ENCODE results near the gene DNAJB5. TPM values are rescaled to one million over a fixed set of nuclear protein-coding genes. Genes with fewer than 3 reads are reported as not detected.
"Not testable (repeated sequence)": the region's sequence is repeated elsewhere in the genome, so short reads cannot be mapped to it uniquely, and the experiment has no call there.

DNAJB5 gene
- polyA plus RNA-seq (ENCODE audit: insufficient read length in 4 of 4) = 10 to 100 TPM; 10.3 to 11.4 (median 10.9) TPM

DNA sequence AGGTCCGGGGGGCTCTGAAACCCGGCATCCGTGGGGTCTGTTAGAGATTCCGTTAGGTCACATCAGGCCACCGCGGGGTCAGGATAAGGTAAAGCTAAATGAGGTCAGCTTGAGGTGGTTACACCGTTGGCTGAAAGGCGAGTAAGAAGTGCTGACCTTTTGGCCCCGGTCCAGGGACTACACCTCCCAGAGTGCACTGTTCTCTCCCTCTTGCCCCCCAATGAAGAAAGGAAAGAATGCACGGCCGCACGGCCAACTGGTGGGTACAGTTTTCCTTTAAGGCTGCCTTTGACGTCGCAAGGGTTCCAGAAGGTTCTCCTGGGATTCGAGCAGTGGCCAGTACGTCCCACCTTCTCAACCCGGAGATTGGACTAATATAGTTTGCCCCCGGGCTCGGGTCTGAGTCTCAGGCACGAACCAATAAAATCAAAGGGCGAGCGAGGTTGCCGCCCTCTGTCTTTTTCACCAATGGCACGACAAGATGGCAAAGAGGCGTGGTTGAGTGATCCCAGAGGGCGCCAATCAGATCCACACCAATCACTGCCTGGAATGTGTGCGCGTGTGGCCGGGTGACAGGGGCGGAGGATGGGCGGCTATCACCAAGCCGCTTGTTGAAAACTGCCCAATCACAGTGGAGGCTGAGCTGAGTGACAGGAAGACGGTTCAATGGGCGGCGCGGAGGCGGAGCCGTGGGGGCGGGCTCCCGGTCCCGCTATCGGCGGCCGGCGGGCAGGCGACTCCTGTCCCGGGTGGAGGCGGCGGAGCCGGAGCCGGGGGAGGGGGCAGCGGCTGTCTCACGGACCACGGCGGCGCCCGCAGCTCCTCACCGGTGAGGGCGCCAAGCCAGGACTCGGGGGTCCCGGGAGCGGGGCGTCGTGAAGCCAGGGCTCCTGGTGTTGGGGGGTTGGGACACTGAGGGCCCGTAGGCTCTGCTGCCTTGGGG lies at the start of gene DNAJB5:
TSS of gene DNAJB5 (plus strand) at position 743 of the 943 bp plus-strand sequence. CDS start 886 bp downstream, outside the sequence.
- DNase-seq (ENCODE audit: low read depth in 4 of 4, low spot score in 3 of 4) = peak; percentile 95 to 99 (median 98)

DNA sequence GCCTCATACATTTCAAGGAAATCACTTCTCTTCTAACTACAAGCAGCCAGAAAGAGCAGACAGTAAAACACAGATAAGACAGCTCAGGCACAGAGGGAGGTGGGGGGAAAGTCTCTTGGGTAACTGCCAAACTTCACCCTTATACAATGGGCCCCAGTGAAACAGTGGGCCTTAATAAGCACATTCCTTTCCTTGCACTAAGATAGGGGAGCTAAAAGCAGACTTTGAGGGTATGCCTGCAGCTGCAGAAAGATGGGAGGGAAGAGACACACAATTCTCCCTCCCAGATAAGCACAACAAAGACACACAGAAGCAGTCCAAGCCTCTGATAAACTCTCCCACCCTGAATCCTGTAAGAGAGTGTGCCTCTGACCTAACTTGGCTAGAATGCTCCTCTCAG lies 49.6 kb upstream of the DNAJB5 start:
- not testable (repeated sequence) for DNase-seq (ENCODE audit: low read depth in 4 of 4, low spot score in 3 of 4)

DNA sequence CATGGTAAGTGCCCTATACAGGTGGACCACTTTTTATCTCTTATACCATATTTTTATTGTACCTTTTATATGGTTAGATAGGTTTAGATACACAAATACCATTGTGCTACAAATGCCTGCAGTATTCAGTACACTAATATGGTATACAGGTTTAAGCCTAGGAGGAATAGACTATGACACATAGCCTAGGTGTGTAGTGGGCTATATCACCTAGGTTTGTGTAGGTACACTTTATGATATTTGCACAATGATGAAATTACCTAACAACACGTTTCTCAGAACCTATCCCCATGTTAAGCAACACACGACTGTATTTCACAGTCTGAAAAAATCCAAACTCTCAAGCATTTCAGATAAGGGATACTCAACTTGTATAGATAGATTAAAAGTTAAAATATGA lies 41.1 kb upstream of the DNAJB5 start:
- DNase-seq (ENCODE audit: low read depth in 4 of 4, low spot score in 3 of 4) = no peak

DNA sequence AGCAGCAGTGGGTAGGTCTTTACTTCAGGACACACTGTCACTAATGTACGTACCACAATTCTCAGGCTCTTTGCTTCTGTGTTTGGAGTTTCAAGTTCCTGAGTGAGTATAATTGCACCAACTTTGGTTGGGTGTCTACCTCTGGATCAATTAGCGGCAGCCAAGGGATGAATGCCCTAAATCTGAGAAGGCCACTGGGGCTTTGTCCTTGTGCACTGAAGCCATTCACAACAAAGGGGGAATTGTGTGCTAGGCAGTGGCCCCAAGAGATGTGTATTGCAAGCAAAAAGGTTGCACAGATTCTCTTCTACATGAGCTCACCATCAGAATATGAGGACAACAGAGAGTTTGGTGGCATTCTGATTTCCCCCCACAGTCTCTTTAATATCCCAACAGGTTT lies 35.3 kb upstream of the DNAJB5 start:
- no peak for DNase-seq (ENCODE audit: low read depth in 4 of 4, low spot score in 3 of 4)

DNA sequence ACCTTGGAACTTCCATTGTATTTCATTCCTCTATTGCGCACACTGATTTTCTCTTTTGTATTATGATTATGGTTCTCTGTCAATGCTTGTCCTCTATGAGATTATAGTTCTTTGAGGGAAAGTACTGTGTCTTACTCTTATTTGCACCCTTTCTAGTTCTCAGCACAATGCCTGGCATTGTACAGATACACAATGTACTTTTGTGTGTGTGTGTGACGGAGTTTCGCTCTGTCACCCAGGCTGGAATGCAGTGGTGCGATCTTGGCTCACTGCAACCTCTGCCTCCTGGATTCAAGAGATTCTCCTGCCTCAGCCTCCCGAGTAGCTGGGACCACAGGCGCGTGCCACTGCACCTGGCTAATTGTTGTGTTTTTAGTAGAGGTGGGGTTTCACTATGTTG lies 33.5 kb upstream of the DNAJB5 start:
- DNase-seq (ENCODE audit: low read depth in 4 of 4, low spot score in 3 of 4) = not testable (repeated sequence)

DNA sequence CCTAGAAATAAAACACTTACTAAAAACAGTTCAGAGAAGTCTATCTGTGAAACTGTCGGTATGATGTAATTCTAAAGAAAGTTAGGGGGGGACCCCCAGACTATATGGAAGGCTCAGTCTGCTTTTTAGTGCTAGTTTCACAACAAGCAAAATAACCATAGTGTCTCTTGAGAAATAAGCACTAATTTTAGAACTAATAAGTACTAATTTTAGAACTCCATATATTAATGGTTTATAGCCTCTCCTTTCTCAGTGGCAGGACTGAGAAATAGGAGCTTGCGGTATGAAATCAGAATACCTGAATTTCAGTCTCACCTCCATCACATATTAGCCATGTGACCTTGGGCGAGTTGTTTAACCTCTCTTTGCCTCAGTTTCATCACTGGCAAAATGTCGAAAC lies 32.9 kb upstream of the DNAJB5 start:
- DNase-seq (ENCODE audit: low read depth in 4 of 4, low spot score in 3 of 4) = no peak

DNA sequence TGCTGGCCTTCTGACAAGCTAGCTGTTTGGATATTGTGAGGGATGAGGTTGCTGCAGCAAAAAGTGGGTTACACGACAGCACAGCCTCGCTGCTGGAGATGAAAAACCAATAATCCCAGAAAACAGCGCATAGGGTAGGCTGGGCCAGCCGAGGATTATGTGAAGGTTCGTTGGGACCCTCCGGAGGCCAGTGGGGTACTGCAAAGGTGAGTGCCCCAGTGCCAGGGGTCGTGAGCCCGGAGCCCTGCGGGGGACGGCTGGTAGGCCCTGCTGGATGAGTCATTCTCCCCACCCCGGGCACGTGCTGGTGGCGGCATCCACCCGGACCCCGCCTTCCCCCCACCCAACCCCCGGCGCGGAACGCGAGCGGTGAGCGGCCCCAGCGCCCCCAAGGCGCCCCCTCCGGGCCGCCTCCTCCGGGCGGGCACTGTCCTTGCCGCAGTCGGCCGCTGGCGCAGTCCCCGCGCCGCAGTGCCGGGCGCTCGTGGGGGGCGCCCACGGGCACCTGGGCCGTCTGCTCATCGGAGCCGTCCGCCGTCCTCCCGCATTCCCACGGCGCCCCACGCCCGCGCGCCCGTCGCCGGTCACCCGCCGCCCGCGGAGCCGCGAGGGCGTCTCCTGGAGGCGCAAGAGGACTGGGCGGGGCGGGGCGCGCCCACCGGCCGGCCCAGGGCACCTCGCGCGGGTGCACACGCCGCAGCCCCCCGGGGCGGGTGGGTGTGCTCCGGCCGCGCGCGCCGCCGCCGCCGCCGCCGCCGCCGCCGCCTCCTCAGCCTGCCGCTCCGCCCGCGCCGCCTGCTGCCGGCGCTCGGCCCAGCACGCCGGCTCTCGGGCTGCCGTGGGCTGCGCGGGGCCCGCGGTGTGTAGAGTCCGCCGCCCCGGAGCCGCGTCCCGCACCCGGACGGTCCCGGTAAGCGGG lies 31.8 kb upstream of the DNAJB5 start, which contains the start of gene PHF24:
TSS of gene PHF24 (plus strand) at position 794 of the 919 bp plus-strand sequence. CDS start 13,014 bp downstream, outside the sequence.
- DNase-seq (ENCODE audit: low read depth in 4 of 4, low spot score in 3 of 4) = peak in 2 of 4 donors; percentile 3 to 7

DNA sequence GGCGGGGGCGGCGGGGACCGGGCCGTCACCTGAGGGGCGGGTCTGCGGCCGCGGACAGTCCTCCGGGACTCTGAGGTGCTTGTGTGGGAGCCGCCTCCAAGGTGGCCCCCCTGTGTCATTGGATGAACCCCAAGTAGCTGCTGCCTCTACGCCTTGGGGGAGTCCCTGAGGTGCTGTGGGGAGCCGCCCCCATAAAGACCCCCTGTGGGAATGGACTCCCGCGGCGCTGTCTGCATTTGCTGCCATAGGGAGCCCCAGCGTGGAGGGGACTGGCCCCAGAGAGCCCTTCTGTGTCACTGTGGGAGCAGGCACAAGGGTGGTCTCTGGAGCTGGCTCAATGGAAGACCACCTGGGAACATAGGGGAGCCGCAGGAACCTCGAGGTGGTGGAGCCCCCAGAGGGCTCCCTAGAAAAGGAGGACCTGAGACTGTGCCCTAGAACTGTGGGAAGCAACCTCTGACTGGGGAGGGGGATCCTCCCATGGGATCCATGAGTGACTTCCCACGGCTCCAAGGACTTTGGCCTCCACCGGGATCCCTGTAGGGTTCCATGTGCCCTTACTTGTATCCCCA lies 31.0 kb upstream of the DNAJB5 start:
- no peak for DNase-seq (ENCODE audit: low read depth in 4 of 4, low spot score in 3 of 4)

DNA sequence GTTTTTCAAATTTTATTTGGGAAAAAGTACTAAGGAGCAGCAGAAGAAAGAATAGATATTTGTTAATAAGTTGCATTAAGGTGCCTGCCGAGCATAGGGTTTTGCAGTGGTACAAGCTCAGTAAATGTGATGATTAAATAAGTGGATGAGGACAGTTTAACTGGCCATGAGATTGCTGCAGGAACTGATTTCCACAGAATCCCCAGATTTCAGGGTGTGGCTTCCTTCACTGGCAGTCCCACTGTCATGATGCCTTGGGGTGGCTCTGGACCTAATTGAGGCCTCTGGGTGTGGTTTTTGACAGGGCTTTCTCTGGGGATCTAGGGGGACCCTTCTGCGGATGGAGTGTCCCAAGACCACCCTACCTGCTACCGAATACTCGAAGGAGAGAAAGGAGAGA lies 30.1 kb upstream of the DNAJB5 start:
- no peak for DNase-seq (ENCODE audit: low read depth in 4 of 4, low spot score in 3 of 4)

DNA sequence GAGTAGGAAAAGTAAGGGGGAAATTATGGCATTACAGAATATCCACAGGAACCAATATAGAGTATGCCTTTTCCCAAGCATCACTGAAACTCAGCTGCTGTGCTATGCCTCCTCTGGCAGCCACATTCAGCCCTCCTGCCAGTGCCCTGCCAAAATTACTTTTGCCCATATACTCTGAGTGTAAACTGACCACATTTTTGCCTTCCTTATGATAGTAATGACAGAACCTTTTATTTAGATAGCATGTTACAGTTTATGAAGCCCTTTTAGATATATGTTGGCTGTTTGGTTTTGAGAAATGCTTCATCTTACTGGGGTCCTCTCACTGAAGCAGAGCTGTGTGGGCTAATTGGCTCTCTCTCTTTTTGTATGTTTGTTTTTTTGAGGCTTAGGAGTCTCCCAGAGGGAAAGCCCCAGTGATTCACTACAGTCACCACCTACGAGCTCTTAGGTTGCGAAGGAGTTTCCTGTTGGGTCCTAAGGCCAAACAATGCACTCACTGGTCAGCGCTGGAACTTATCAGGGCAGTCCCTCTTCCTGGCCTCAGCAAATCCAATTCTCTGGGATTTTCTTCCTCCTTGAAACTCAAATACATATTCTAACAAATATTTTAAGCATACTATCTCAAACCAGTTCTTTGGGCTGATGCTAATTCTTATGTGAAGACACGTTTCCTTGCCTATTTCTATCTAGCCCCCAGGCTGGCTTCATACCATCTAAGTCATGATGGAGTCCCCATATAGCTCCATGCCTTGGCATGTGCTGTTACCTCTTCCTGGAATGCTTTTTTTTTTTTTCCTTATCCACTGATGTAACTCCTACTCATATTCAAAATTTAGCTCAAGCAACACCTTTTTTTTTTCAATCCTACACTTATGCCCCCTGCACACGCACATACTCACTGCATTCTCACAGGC lies 27.7 kb upstream of the DNAJB5 start:
- no peak for DNase-seq (ENCODE audit: low read depth in 4 of 4, low spot score in 3 of 4)

DNA sequence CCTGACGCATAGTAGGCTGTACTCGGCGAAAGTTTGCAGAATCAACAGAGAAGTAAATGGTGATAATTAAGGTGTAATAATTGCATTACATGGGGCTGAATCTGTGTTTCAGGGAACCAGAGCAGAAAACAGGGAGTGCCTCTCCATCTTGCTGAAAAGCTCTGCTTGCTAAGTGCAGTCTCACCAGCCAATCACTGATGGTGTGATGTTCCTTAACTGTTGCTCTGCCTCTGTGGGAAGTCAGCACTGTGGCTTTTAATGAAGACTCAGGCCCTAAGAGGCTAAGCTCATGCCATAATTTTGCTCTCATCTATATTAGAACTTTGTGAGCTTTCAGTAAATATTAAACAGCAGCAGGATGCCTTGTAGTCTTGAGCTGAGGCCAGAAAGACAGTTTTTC lies 27.0 kb upstream of the DNAJB5 start:
- DNase-seq (ENCODE audit: low read depth in 4 of 4, low spot score in 3 of 4) = no peak

DNA sequence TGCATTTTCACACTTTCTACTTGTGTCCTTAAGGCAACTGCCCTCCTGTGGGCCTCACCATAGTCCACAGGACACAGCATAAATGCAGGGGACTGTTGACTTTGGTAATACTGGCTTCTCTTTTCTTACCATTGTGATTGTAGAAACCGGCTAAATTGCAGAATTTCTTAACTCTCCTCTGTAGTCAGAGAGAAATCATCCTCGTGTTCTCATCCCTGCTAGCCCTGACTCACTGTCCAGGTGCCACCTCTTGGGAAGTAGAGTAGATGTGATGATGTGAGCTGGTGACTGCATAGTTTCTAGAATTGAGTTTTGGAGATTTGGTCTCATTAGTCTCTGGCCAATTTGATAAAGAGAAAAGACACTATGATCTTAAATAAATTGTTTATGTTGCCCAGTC lies 26.0 kb upstream of the DNAJB5 start:
- DNase-seq (ENCODE audit: low read depth in 4 of 4, low spot score in 3 of 4) = no peak

DNA sequence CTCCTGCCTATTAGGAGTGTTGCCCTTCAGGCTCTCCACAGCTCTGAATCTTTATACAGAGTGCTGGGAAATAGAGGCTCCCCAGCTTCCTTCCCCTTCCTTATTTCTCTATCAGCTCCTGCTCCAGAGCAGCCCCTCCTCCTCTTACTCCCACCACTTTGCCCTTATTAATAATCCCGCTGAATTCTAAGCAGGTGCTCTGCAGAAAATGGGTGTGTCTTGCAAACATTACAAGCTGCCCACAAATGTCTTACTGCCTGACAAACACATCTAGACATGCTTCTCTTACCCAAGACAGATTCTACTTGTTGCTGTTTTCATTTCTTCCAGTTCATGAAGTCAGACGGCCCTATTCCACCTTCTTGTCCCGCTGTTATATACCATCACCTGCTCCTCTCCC lies 25.1 kb upstream of the DNAJB5 start:
- no peak for DNase-seq (ENCODE audit: low read depth in 4 of 4, low spot score in 3 of 4)

DNA sequence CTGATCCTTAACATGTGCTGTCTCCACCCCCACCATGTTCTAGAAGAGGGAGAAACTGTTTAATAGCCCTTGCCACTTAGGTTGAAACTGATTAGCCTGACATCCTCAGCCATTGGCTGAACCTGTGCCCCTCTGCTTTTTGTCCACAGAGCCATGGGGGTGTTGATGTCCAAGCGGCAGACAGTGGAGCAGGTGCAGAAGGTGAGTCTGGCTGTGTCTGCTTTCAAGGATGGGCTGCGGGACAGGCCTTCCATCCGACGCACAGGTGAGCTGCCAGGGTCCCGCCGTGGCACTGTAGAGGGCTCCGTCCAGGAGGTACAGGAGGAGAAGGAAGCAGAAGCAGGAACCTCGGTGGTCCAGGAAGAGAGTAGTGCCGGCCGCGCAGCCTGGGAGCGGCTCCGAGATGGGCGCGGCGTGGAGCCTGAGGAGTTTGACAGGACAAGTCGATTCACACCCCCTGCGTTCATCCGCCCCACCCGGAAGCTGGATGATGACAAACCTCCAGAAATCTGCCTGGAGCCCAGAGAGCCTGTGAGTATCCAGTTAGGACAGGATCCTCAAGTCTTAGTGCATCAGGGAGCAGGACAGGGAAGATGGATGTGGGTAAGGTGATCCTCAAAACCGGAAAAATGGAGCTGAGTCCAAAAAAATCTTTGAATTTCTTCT lies 18.3 kb upstream of the DNAJB5 start:
- DNase-seq (ENCODE audit: low read depth in 4 of 4, low spot score in 3 of 4) = no peak

DNA sequence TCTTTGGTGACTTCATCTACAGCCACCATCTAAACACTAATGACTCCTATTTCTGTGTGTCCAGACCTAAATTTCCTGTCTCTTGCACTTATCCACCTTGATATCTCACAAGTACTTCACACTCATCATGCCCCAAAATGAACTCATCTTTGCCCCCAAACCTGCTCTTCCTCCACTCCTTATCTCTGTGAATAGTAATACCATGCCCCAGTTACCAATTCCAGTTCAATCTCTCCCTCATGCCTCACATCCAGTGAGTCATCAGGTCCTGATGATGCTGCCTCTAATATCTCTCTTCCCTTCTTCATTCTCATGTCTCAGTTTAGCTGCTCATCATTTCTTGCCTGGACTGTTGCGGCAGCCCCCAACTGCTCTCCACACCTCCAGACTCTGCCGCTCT lies 14.9 kb upstream of the DNAJB5 start:
- DNase-seq (ENCODE audit: low read depth in 4 of 4, low spot score in 3 of 4) = no peak

DNA sequence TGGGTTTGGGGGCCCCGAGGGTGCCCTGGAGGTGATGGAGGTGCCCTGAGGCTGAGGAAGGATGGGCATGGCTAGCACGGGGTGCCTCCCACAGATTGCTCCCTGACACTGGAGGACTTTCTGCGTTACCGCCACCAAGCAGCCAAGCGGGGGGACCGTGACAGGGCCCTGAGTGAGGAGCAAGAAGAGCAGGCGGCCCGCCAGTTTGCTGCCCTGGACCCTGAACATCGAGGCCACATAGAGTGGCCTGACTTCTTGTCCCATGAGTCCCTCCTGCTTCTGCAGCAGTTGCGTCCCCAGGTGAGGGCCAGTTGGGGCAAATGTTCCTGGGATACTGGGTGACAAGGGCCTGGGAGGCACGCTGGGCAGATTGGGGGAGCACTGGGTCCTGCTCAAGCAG lies 13.1 kb upstream of the DNAJB5 start:
- no peak for DNase-seq (ENCODE audit: low read depth in 4 of 4, low spot score in 3 of 4)

DNA sequence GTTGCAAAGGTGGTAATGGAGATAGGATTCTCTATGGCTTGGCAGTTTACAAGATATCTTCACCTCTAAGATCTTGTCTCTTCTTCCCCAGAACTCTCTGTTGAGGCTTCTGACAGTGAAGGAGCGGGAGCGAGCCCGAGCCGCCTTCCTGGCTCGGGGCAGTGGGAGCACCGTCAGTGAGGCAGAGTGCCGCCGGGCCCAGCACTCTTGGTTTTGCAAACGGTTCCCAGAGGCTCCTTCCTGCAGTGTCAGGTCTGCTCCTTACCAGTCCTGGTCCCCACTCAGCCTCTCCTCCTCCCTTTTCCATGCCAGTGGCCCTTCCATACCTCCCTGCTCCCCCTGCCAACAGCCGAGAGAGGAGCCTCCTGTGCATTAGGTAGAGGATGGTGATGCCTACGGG lies 12.6 kb upstream of the DNAJB5 start:
- no peak for DNase-seq (ENCODE audit: low read depth in 4 of 4, low spot score in 3 of 4)

DNA sequence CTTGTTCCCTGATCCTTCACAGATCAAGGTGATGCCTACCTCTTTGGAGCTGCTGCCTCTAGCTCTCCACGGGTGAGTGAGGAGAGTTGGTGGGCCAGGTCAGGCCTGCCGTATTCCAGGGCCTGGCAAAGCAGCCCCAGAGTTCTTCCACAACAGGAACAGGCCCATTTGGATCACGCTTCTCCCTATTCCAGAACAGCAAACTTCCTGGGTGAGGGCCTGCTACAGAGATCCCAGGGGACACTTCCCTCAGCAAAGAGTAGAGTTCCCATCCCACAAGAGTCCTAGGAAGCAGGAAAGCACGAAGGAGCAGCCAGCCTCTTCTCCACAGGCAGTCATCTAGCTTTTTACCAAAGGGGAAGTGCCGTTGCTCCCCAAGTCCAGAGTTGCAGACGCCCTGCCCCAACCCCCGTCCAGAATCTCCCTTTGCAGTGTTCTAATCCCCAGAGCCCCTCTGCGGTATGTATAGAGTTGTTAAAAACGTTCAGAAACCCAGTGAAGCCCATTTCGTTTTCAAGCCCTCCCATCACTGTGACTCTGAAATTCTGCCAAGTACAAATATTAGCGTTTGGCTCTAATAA lies 9.3 kb upstream of the DNAJB5 start:
- no peak for DNase-seq (ENCODE audit: low read depth in 4 of 4, low spot score in 3 of 4)

DNA sequence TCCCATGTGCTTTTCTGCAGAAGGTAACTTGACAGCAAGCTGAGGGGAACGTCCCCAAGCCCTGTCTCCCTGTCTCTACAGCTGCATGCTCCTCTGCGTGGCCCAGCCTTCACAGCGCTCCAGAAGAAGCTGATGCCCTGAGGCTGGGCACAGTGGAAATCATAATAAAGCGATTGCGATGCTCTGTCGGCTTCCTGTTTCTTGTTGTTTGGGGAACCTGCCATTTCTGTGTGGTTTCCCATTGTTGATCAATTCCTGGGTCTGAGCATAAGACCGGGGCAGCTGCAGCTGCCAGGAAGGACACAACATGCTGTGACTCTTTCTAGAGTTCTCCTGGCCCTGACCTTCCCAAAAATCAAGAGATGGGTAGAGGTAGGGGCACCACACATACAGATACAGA lies 7.2 kb upstream of the DNAJB5 start:
- no peak for DNase-seq (ENCODE audit: low read depth in 4 of 4, low spot score in 3 of 4)
